GM20431 (cell line): ENCODE data around the gene NCOR1.

Experiments
- in situ Hi-C: fragments of 300-500 bp; cut with MseI, MboI; formaldehyde crosslinking; loops from one replicate; pipeline ENCODE4 v1.15.0; 2020; ENCODE audit warnings: low sequenced_read_pairs; ENCODE audit not compliant: unreplicated experiment

NCOR1 gene

GRCh38 chr17:15999141-15999973 lies 216.0 kb downstream of the NCOR1 start, which contains the start of the genes TTC19 and ZSWIM7:
Gene TTC19, plus strand, starts transcription at chr17:15999824. Its CDS starts 25 bp downstream, at chr17:15999849.
Gene ZSWIM7, minus strand, starts transcription at chr17:15999704. Its CDS starts 110 bp downstream, at chr17:15999594.
- in situ Hi-C loops: no loop called here

DNA sequence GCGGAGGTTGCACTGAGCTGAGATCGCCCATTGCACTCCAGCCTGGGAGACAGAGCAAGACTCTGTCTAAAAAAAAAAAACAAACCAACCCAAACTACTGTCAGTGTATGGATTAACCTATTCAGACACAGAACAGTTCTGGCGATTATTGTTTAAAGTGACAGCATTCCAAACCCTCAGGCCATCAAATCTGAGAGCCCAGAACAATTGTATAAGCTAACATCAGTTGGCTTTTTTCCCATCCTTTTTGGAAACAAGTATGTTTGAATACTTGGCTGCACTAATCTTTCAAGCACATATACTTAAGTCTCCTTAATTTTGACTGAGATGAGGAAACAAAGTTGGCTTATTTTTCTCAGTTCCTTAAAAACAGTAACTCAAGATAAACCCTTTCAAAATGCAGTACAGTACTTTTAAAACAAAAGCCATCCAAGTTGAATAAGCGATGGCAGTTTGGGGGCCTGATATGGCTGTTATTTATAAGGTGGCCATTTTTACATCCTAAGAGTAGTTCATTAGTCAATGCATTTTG lies 217.2 kb downstream of the NCOR1 start:
- in situ Hi-C loops: no loop called here

- in situ Hi-C loops: no loop called here
Observed at GRCh38 chr17:15996322-15996721, 219.0 kb downstream of the NCOR1 start.

- in situ Hi-C loops: no loop called here
Observed at GRCh38 chr17:15981646-15982580, 233.4 kb downstream of the NCOR1 start.

DNA sequence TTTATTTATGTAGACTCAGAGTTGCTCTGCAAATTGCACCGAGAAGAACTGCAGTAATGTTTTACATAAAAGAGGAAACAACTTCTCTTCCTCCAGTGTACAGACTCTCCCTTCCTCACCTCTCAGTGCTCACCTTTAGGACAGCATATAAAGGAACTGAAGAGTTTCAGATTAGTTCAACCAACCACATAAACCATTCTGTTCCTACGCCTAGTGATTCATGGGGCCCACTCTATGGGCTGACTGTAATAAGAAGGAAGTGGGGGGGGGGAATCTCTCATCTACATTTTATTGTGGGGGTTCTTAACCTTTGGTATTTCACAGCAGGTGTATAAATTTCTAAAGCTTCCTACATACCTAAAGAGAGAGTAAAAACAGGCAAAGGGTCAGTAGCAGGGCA lies 234.1 kb downstream of the NCOR1 start:
- in situ Hi-C loops: no loop called here
